H1 (cell line): ENCODE results near the gene ARF6. TPM values are rescaled to one million over a fixed set of nuclear protein-coding genes. Genes with fewer than 3 reads are reported as not detected.

ENCODE experiments used
- ATF3 ChIP-seq: IDR thresholded peaks from 2 replicates; pipeline ENCODE4 v1.6.1; 2011; ENCODE audit warnings: low read depth, mild to moderate bottlenecking, low read length; ENCODE audit not compliant: insufficient read depth
- CHD1 ChIP-seq: IDR thresholded peaks from 2 replicates; pipeline ENCODE4 v1.6.1; 2012; ENCODE audit warnings: low read depth, low read length, improper control_type of control experiment
- CHD2 ChIP-seq: IDR thresholded peaks from 2 replicates; pipeline ENCODE4 v1.6.1; 2012; ENCODE audit warnings: low read length, improper control_type of control experiment
- CREB1 ChIP-seq: IDR thresholded peaks from 2 replicates; pipeline ENCODE4 v1.6.1; 2012; ENCODE audit warnings: inconsistent platforms
- FOSL1 ChIP-seq: IDR thresholded peaks from 2 replicates; pipeline ENCODE4 v1.6.1; 2011; ENCODE audit warnings: mild to moderate bottlenecking, low read depth, low read length, moderate library complexity; ENCODE audit not compliant: insufficient read depth
- GTF2F1 ChIP-seq: IDR thresholded peaks from 2 replicates; pipeline ENCODE4 v1.6.1; 2012; ENCODE audit warnings: low read depth, low read length, improper control_type of control experiment, borderline replicate concordance
- HDAC2 ChIP-seq, 2 experiments: fragments of 300-600 bp in 1 of 2; sonication (generic) in 1 of 2; IDR thresholded peaks; 2 replicates each; pipeline ENCODE4 v1.6.1; 2011 to 2012; ENCODE audit warnings: low read depth in 2 of 2, low read length in 2 of 2, mild to moderate bottlenecking in 2 of 2, moderate library complexity in 2 of 2, borderline replicate concordance in 1 of 2, inconsistent platforms in 1 of 2
- KDM1A ChIP-seq: fragments of 200-600, 300-600 bp; sonication (generic); IDR thresholded peaks from 2 replicates; pipeline ENCODE4 v1.7.1; 2016; ENCODE audit warnings: mild to moderate bottlenecking, low read length, borderline replicate concordance
- MAX ChIP-seq: IDR thresholded peaks from 2 replicates; pipeline ENCODE4 v1.6.1; 2012; ENCODE audit warnings: inconsistent platforms
- PHF8 ChIP-seq: fragments of 200-600 bp; sonication (generic); conservative IDR thresholded peaks from 2 replicates; pipeline ENCODE4 v1.7.1; 2012; ENCODE audit warnings: low read depth, mild to moderate bottlenecking, inconsistent platforms, low read length, moderate library complexity
- POLR2AphosphoS5 ChIP-seq: IDR thresholded peaks from 2 replicates; pipeline ENCODE4 v1.6.1; 2011; ENCODE audit warnings: low read depth, low read length
- RNF2 ChIP-seq: fragments of 200-900, 300-1000 bp; sonication (generic); IDR thresholded peaks from 2 replicates; pipeline ENCODE4 v1.7.1; 2016; ENCODE audit warnings: borderline replicate concordance, low read depth, mild to moderate bottlenecking, antibody characterized with exemption, low read length; ENCODE audit not compliant: poor library complexity, severe bottlenecking; ENCODE audit errors: missing control alignments
- RXRA ChIP-seq: IDR thresholded peaks from 2 replicates; pipeline ENCODE4 v1.6.1; 2011; ENCODE audit warnings: low read depth, mild to moderate bottlenecking, low read length, moderate library complexity; ENCODE audit not compliant: insufficient read depth
- SAP30 ChIP-seq: fragments of 300-600 bp; sonication (generic); IDR thresholded peaks from 2 replicates; pipeline ENCODE4 v1.7.1; 2012; ENCODE audit warnings: low read length, moderate library complexity, mild to moderate bottlenecking, inconsistent platforms; ENCODE audit not compliant: insufficient read depth, insufficient replicate concordance
- SP1 ChIP-seq: IDR thresholded peaks from 2 replicates; pipeline ENCODE4 v1.6.1; 2011; ENCODE audit warnings: low read depth, low read length
- TBP ChIP-seq: IDR thresholded peaks from 2 replicates; pipeline ENCODE4 v1.6.1; 2011; ENCODE audit warnings: low read depth, low read length, improper control_type of control experiment
- TCF12 ChIP-seq: IDR thresholded peaks from 2 replicates; pipeline ENCODE4 v1.6.1; 2011; ENCODE audit warnings: low read depth, mild to moderate bottlenecking, low read length
- polyA plus RNA-seq, 7 experiments: library from polyadenylated mRNA; depleted of rRNA in 3 of 7; stranded (reverse) in 5 of 7; unstranded in 2 of 7; fragments of >200 nt in 5 of 7; fragments of 200-250 nt in 2 of 7; gene quantifications; 1 replicate in 5 of 7; 2 replicates in 1 of 7; 4 replicates in 1 of 7; pipeline versions ENCODE4 v1.2.1 to v1.2.3, GENCODE V29; 2011 to 2013; ENCODE audit warnings: missing spikeins in 2 of 7, mixed read lengths in 2 of 7
- total RNA-seq: library from RNA; stranded (reverse); fragmentation: NEBNext Ultra II Directional; extraction: Animal tissue kit (Norgen Biotek cat#: 25700); gene quantifications from 2 replicates; pipeline ENCODE4 v1.2.1, GENCODE V29; 2021
- TF ChIP-seq, protein P1 (sequence below): IDR thresholded peaks from 2 replicates; pipeline ENCODE4 v1.6.1; 2012; ENCODE audit warnings: inconsistent platforms
- TF ChIP-seq, protein P2 (sequence below): IDR thresholded peaks from 2 replicates; pipeline ENCODE4 v1.6.1; 2011; ENCODE audit warnings: low read length, improper control_type of control experiment

ARF6 gene
- total and polyA plus RNA-seq, 2 of the 8 experiments (the other 6 are each of a cell fraction or from before 2014, with no cell fraction given) = 17.2 to 56.7 TPM

DNA sequence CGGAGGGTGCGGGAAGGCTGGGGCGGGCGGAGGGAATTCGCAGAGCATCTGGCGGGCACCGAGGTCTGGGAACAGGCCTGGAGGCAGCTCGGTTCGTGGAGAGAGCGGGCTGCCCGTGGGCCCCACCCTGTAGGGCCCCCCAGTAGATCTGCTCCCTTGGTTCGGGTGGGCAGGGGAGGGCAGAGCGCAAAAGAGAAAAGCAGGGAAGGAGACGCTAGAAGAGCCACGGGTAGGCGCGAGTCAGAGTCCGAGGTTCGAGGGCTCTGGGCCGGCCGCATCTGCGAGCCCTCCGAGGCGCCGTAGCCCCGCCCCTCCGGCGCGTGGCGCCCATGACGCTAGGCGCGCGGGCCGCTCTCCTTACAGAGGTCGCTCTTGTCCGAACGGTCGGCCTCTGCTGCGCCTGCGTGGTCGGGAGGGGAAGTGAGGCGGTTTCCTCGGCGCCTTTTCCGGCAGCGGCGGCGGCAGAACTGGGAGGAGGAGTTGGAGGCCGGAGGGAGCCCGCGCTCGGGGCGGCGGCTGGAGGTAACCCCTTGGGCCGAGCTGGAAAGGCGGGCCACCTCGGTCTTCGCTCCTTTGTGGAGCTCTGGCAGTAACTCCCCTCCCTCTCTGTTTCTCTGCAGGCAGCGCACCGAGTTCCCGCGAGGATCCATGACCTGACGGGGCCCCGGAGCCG, at the start of gene ARF6 (continued):
- no peak for TF ChIP-seq HDAC2 (IDR thresholded peaks at IDR 0.05; ENCODE audit: borderline replicate concordance in 1 of 2, low read depth in 2 of 2, low read length in 2 of 2)
- peak; percentile 89 for TF ChIP-seq TBP
- no peak for TF ChIP-seq KDM1A
- TF ChIP-seq TCF12 = no peak
- no peak for TF ChIP-seq SAP30
- TF ChIP-seq ATF3 = no peak
- peak; percentile 50; the same call in 1 of the 2 replicates for TF ChIP-seq CHD2
- TF ChIP-seq, protein P1, sequence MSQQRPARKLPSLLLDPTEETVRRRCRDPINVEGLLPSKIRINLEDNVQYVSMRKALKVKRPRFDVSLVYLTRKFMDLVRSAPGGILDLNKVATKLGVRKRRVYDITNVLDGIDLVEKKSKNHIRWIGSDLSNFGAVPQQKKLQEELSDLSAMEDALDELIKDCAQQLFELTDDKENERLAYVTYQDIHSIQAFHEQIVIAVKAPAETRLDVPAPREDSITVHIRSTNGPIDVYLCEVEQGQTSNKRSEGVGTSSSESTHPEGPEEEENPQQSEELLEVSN = peak; percentile 61
- TF ChIP-seq MAX = peak; percentile 71; the same call in 1 of the 2 replicates
- TF ChIP-seq RXRA = no peak
- TF ChIP-seq, protein P2, sequence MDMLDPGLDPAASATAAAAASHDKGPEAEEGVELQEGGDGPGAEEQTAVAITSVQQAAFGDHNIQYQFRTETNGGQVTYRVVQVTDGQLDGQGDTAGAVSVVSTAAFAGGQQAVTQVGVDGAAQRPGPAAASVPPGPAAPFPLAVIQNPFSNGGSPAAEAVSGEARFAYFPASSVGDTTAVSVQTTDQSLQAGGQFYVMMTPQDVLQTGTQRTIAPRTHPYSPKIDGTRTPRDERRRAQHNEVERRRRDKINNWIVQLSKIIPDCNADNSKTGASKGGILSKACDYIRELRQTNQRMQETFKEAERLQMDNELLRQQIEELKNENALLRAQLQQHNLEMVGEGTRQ = no peak
- TF ChIP-seq SP1 = peak; percentile 64; the same call in 1 of the 2 replicates
- TF ChIP-seq POLR2AphosphoS5 = peak; percentile 90
- TF ChIP-seq PHF8 = peak; percentile 92
- no peak for TF ChIP-seq RNF2
- peak; percentile 14; the same call in 1 of the 2 replicates for TF ChIP-seq CHD1
- peak; percentile 91 for TF ChIP-seq CREB1
- peak; percentile 54 for TF ChIP-seq GTF2F1
- 0 out of 2 replicates have a peak, but pooled peaks have one; percentile 60 for TF ChIP-seq FOSL1
